Erythroblast (primary cell): ENCODE data around the gene IDH3G.

Source experiments
- GATA1 ChIP-seq: IDR thresholded peaks from 2 replicates; pipeline ENCODE4 v1.6.1; 2011; ENCODE audit warnings: low read depth, mild to moderate bottlenecking, control low read depth, low read length, moderate library complexity
- POLR2A ChIP-seq: IDR thresholded peaks from 2 replicates; pipeline ENCODE4 v1.6.1; 2011; ENCODE audit warnings: mild to moderate bottlenecking, low read length

DNA sequence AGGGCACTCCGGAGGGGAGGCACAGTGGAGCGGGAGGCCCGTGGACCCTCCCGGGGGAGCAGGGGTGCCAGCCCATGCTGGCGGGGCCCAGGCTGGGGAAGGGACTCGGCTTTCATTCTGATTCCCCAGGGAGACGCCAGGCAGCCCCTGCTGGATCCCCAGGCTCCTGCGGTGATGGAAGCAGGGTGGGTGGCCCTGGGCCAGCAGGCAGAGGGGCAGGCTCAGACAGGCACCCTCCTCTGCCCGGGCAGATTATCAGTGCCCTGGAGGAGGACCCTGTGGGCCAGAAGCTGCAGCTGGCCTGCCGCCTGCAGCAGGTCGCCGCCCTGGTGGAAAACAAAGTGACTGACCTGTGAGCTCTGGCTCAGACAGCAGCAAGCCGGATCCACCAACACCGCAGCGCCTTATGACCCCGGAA, 15.5 kb downstream of the IDH3G start:
- peak; percentile 1 for TF ChIP-seq POLR2A
- TF ChIP-seq GATA1: no peak
